Smooth muscle cell of the coronary artery (primary cell): ENCODE measurements around the gene ALS2CL. TPM values are rescaled to one million over a fixed set of nuclear protein-coding genes. Genes with fewer than 3 reads are reported as not detected.

ENCODE experiments used
- total RNA-seq: library from RNA; depleted of rRNA; stranded (reverse); fragments of >200 nt; gene quantifications from 2 replicates; pipeline ENCODE4 v1.2.3, GENCODE V29; 2014; ENCODE audit warnings: low replicate concordance

The ALS2CL gene, protein sequence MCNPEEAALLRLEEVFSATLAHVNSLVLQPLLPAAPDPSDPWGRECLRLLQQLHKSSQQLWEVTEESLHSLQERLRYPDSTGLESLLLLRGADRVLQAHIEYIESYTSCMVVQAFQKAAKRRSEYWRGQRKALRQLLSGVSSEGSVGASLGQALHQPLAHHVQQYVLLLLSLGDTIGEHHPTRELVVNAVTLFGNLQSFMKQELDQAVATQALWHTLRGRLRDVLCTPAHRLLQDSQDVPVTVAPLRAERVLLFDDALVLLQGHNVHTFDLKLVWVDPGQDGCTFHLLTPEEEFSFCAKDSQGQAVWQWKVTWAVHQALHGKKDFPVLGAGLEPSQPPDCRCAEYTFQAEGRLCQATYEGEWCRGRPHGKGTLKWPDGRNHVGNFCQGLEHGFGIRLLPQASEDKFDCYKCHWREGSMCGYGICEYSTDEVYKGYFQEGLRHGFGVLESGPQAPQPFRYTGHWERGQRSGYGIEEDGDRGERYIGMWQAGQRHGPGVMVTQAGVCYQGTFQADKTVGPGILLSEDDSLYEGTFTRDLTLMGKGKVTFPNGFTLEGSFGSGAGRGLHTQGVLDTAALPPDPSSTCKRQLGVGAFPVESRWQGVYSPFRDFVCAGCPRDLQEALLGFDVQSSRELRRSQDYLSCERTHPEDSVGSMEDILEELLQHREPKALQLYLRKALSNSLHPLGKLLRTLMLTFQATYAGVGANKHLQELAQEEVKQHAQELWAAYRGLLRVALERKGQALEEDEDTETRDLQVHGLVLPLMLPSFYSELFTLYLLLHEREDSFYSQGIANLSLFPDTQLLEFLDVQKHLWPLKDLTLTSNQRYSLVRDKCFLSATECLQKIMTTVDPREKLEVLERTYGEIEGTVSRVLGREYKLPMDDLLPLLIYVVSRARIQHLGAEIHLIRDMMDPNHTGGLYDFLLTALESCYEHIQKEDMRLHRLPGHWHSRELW
- 0.94 and 1.9 TPM in 2 replicates for total RNA-seq

DNA sequence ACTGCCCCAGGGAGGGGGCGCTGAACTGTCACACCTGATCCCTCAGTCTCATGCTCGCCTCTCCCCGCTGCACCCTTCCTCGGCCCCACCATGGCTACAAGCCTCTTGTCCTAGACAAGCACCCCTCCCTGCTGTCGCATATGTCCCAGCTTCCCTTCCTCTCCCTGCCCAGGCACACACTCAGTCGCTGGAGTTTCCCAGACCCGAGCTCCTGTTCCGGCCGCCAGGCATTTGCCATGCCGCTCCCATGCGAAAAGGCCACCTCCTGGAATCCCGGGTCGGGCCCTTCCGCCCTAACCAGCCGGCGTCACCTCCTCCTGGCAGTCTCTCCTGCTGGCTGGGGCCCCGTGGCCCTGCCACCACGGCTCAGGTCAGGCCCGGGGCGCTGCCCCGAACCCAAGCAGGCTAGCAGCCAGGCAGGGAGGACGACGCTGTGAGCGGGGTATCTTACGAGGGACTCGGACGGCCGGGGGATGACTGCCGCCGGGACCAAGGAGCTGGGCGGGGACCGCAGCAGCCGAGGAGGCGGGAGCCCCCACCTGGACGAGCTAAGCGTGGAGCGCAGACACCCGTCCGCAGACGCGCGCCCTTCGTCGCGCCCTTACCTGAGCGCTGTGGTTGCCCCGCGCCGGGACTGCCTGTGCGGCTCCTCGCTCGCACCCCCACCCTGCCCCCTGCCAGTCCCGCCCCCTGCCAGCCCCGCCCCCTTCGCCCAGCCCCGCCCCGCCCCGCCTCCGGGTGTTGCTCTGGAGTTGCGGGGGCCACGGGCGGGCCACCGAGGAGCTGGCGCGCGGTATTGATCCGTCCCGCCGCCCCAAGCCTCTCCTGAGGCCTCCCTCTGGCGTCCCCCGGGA lies at the start of gene ALS2CL:
Gene ALS2CL (minus strand): TSS at position 642 of the 854 bp plus-strand sequence. CDS start 4,239 bp downstream, outside the sequence.

DNA sequence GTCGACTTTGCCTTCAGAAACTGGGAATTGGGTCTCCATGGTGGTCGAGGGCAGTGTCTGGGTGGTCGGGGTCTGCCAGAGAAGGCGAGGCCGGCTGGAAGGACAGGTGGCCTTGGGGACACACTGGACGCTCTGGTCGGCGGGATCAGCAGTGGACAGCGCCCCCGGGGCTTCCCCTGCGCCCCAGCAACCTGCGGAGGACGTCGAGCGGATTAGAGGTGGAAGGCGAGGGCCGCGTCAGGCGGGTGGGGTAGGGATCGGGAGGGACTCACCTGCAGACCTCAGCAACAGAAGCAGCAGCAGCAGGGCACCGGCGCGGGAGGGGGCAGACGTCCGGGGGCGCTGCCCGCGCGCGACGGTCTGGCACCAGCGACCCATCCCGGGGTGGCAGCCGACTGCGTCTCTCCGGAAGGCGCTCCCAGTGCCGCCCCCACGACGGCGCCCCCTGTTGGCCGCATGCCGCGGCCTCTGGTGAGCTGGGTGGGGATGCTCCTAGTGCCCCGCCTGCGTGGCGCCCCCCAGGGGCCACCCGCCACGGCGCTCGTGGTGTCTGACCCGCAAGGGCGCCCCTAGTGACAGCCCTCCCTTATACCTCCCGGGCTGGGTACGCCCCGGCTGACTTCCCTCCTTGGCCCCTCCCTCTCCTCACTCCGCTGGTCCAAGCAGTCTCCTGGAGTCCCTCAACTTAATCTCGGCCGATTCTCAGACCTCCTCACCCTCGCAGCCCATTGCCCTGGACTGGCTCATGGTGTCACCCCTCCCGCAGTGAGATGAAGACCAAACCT lies 24.2 kb upstream of the ALS2CL start, which contains the start of gene PRSS50:
Gene PRSS50 (minus strand): TSS at position 423 of the 785 bp plus-strand sequence. CDS start 45 bp downstream, at position 378.

DNA sequence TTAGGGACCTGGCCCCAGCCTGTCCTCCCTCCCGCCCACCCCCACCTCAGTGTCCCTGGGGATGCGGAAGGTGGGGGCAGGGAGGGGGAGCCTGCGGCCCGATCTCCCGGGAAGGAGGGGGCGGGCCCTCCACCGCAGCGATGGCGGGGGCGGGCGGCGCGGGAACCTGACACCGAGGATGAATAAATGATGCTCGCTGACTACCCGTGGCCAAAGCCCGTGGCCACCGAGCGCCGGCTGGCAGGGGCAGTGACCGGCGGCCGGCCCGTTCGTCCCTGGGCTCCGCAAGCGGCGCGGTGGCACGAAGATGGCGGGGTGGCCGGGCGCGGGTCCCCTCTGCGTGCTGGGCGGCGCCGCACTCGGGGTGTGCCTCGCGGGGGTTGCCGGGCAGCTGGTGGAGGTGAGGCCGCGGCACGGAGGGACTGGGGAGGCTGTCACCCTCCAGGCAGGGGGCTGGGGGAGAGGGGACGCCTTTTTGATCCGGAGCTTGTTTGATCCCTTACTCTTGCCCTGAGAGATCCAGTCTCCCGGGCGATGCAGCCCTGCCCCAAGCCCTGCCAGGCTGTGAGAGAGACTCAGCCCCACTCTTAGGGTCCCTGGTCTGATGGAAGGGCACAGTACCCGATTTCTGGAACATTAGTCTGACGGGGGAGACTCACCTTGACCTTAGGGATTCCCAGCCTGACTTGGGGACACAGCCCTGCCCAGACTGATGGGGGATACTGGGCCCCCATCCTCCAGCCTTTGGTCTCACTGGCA lies 7.9 kb upstream of the ALS2CL start, which contains the start of gene TMIE:
Gene TMIE (plus strand): TSS at position 212 of the 759 bp plus-strand sequence. CDS start 96 bp downstream, at position 308.

Other genes starting within 250 kb of the ALS2CL start
- gene LTF, start 228.8 kb downstream of the ALS2CL start, total RNA-seq = not detected in 2 replicates
- gene RTP3, start 195.7 kb downstream of the ALS2CL start, total RNA-seq = not detected in 2 replicates
- 2.0 and 4.7 TPM in 2 replicates for gene LRRC2, start 127.4 kb downstream of the ALS2CL start, total RNA-seq
- not detected in 2 replicates for gene FAM240A, start 81.2 kb downstream of the ALS2CL start, total RNA-seq
- not detected in 2 replicates for gene TMIE, start 7.7 kb upstream of the ALS2CL start, total RNA-seq
- not detected in 2 replicates for gene PRSS50, start 24.2 kb upstream of the ALS2CL start, total RNA-seq
- 0.08 and 2.3 TPM in 2 replicates for gene MYL3, start 169.8 kb upstream of the ALS2CL start, total RNA-seq
- 0.15 and 2.6 TPM in 2 replicates for gene PTH1R, start 184.0 kb upstream of the ALS2CL start, total RNA-seq